Fibroblast of lung (primary cell): ENCODE data around the gene GINM1.

Experiments used
- CTCF ChIP-seq, 2 donors: IDR thresholded peaks in 1 of 2; conservative IDR thresholded peaks in 1 of 2; 1 replicate in 1 of 2; 2 replicates in 1 of 2; pipeline ENCODE4 v1.5.1; 2011 to 2012; ENCODE audit warnings: low read length in 2 of 2, control low read depth in 1 of 2, inconsistent platforms in 1 of 2, low read depth in 1 of 2, mild to moderate bottlenecking in 1 of 2
- EZH2 ChIP-seq: IDR thresholded peaks from 2 replicates; pipeline ENCODE4 v1.5.1; 2012; ENCODE audit warnings: low read length, control low read depth, mild to moderate bottlenecking; ENCODE audit errors: missing control alignments

GRCh38 chr6:149580880-149581279, 14.7 kb downstream of the GINM1 start:
- no peak for TF ChIP-seq CTCF (conservative IDR thresholded peaks at IDR 0.05 in 1 of 2, IDR thresholded peaks at IDR 0.05 in 1 of 2; ENCODE audit: low read depth in 1 of 2, low read length in 2 of 2)
- no peak for TF ChIP-seq EZH2
